H4 (cell line): ENCODE measurements around the gene DACT2. TPM values are rescaled to one million over a fixed set of nuclear protein-coding genes. Genes with fewer than 3 reads are reported as not detected.

ENCODE experiments used
- DNase-seq: peaks from one replicate; pipeline ENCODE4 v3.0.0-alpha.2; 2015; ENCODE audit warnings: low spot score
- total RNA-seq: library from RNA; depleted of rRNA; stranded (reverse); fragments of >200 nt; shearing (Covaris generic); gene quantifications from 2 replicates; pipeline ENCODE4 v1.2.3, GENCODE V29; 2014; rRNA removed

The DACT2 gene
- total RNA-seq, 1 experiment from 2014 or later: not detected

- no peak for DNase-seq
These were observed 53.5 kb downstream of the DACT2 start for GRCh38 chr6:168265827-168266815.

- no peak for DNase-seq
These were observed 54.2 kb downstream of the DACT2 start for GRCh38 chr6:168265394-168265793.

GRCh38 chr6:168264593-168265335 is 54.8 kb downstream of the DACT2 start:
- DNase-seq: no peak

- no peak for DNase-seq
These were observed 56.1 kb downstream of the DACT2 start for GRCh38 chr6:168263351-168263905.

- DNase-seq: no peak
These were observed 58.3 kb downstream of the DACT2 start for GRCh38 chr6:168261234-168261633.

GRCh38 chr6:168260420-168260987 is 59.1 kb downstream of the DACT2 start:
- no peak for DNase-seq

- DNase-seq: no peak
These were observed 60.8 kb downstream of the DACT2 start for GRCh38 chr6:168258795-168259194.

GRCh38 chr6:168256940-168257339 is 62.6 kb downstream of the DACT2 start:
- no peak for DNase-seq

Other genes starting within 250 kb of the DACT2 start
- not detected in 2 replicates for gene FRMD1, start 240.6 kb downstream of the DACT2 start, total RNA-seq
- gene SMOC2, start 121.4 kb upstream of the DACT2 start, total RNA-seq: 0.08 and 0.66 TPM in 2 replicates